T-helper 2 cell (primary cell): ENCODE measurements around the gene METTL22.

Experiments
- DNase-seq, 5 experiments: peaks; one replicate each; pipeline versions ENCODE4 v3.0.0 to v3.0.0-alpha.2; 2012 to 2022

Gene METTL22

DNA sequence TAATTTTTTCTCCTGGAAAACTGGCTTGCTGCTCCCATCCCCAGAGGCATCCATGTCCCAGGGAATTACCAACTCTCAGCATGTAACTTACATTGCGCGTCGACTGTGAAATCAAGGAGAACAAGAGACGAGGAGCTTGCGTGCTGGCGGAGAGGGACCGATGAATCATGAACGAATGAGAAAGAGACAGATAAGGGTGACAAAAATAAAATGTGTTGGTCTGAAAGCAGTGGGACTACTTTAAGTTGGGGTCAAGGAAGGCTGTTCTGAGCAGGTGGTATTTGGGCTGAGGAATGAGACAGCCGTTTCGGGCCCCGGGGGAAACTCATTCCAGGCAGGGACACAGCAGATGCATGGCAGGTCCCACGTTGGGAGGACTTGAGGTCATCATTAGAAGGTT, 75.4 kb downstream of the METTL22 start:
- DNase-seq, result no peak

GRCh38 chr16:8697965-8698364, 76.5 kb downstream of the METTL22 start:
- DNase-seq, result no peak
